ENCODE results near the gene RREB1. TPM values are rescaled to one million over a fixed set of nuclear protein-coding genes. Genes with fewer than 3 reads are reported as not detected.
"Not testable (repeated sequence)": the region's sequence is repeated elsewhere in the genome, so short reads cannot be mapped to it uniquely, and the experiment has no call there.

RREB1 gene
- total and polyA plus RNA-seq, 2 of the 4 experiments (the other 2 are of a cell fraction): 8.4 to 14.5 TPM

DNA sequence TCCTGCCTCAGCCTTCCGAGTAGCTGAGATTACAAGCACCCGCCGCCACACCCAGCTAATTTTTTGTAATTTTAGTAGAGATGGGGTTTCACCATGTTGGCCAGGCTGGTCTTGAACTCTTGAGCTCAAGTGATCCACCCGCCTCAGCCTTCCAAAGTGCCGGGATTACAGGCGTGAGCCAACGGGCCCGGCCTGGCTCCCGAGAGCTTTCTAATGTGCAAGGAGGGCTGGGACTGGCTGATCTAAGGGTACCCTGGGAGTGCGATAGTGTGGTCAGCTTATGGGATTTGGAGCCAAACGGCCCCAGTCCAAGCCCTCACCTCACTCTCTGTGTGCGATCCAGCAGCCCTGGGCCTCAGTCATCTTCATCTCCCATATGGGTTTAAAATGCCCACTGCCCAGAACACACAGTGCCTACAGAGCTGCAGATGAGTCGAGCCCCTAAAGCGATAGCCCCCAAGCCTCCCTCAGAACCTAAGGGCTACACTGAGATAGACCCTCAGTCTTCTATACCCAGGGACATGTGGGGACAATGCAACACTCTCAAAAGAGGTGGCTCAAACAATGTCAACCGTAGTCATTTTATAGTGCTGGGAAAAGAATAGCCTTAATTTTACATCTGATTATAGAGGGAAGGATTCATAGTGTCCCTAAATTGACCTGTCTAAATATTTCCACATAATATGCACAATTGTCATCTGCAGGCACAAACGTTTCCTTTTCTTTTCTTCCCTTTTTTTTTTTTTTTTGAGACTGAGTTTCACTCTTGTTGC, 155.2 kb downstream of the RREB1 start:
- no peak overlapping the region for H2AFZ ChIP-seq (replicated peaks; ENCODE audit: low read length, poor library complexity)
- H2BK120ac ChIP-seq (ENCODE audit: low read depth, low read length): no peak overlapping the region
- H2BK5ac ChIP-seq (ENCODE audit: low read depth, low read length, poor library complexity, severe bottlenecking): no peak overlapping the region
- no peaks in the 10 kb centered on the region for H3K36me3 ChIP-seq (ENCODE audit: control insufficient read depth, insufficient read depth, low read length)
- no peak overlapping the region for H4K5ac ChIP-seq (ENCODE audit: low read depth, low read length)
- H3K4me3 ChIP-seq (ENCODE audit: insufficient read depth, low read depth, low read length): no peak overlapping the region
- no peaks in the 10 kb centered on the region for H3K27me3 ChIP-seq (ENCODE audit: control insufficient read depth, insufficient read depth, low read length)
- intact Hi-C loops (cut with micrococcal nuclease) (loop anchor here (5.0 kb wide), 1 partner anchor 586 kb away; no protein-coding TSS in a partner anchor), in situ Hi-C loops (cut with MboI; ENCODE audit: low sequenced_read_pairs) (no loop called here), dilution Hi-C loops (cut with HindIII; ENCODE audit: low sequenced_read_pairs, unreplicated experiment) (no loop called here)
- H3K9ac ChIP-seq (ENCODE audit: low read depth, low read length): no peak overlapping the region
- ATAC-seq (ENCODE audit: low read depth) (no peak), DNase-seq (no peak)
- H3K18ac ChIP-seq (ENCODE audit: low read depth, low read length): no peak overlapping the region
- ChIA-PET CTCF (no interaction called here), POLR2A (ENCODE audit: unreplicated experiment) (no interaction called here)
- H3K56ac ChIP-seq (ENCODE audit: extremely low read depth, insufficient read depth, low read length): no peak overlapping the region
- H3K4me2 ChIP-seq (ENCODE audit: low read depth, low read length): no peak overlapping the region
- H3K9me3 ChIP-seq (ENCODE audit: control insufficient read depth, insufficient read depth, low read length): peaks cover 5% of the 10 kb centered on the region
- no peak overlapping the region for H2AK9ac ChIP-seq (replicated peaks; ENCODE audit: low read depth, low read length, poor library complexity)
- no peak for TF ChIP-seq CHD1 (IDR thresholded peaks at IDR 0.05; ENCODE audit: low read depth, low read length)
- TF ChIP-seq FOS (IDR thresholded peaks at IDR 0.05; ENCODE audit: low read depth, low read length): no peak
- no peak for TF ChIP-seq POLR2A (IDR thresholded peaks at IDR 0.05; ENCODE audit: low read depth, low read length)
- no peak for TF ChIP-seq RAD21 (IDR thresholded peaks at IDR 0.05; ENCODE audit: low read length)
- no peak overlapping the region for H3K27ac ChIP-seq (ENCODE audit: insufficient read depth, low read length)
- no TSS peak for BruUV-seq (replicated peaks)
- no peak overlapping the region for H2BK15ac ChIP-seq (ENCODE audit: low read depth, low read length)
- no peak overlapping the region for H2AK5ac ChIP-seq (ENCODE audit: low read depth, low read length)
- no peak overlapping the region for H3K14ac ChIP-seq (replicated peaks; ENCODE audit: low read depth, low read length)
- no peak overlapping the region for H3K4ac ChIP-seq (ENCODE audit: low read depth, low read length)
- no peak overlapping the region for H3K23ac ChIP-seq (ENCODE audit: low read depth, low read length)
- peaks cover 16% of the 10 kb centered on the region for H3K9me1 ChIP-seq (ENCODE audit: insufficient read depth, low read length)
- no peaks in the 10 kb centered on the region for H4K20me1 ChIP-seq (ENCODE audit: insufficient read depth, low read length)
- H3K4me1 ChIP-seq (ENCODE audit: control insufficient read depth, insufficient read depth, low read length): peaks cover 7% of the 10 kb centered on the region
- no peak overlapping the region for H4K8ac ChIP-seq (ENCODE audit: low read depth in 2 of 2, low read length in 2 of 2)
- no CpG with 5 or more reads among the region's 16 CpGs for WGBS, 2 experiments (ENCODE audit: extremely low coverage in 2 of 2, insufficient read length in 1 of 2)
- no peak overlapping the region for H4K91ac ChIP-seq (ENCODE audit: insufficient read depth, low read depth, low read length)
- H2BK20ac ChIP-seq (ENCODE audit: low read depth, low read length): no peak overlapping the region
- no peaks in the 10 kb centered on the region for H3K79me1 ChIP-seq (ENCODE audit: low read depth in 1 of 2, low read length in 2 of 2)

DNA sequence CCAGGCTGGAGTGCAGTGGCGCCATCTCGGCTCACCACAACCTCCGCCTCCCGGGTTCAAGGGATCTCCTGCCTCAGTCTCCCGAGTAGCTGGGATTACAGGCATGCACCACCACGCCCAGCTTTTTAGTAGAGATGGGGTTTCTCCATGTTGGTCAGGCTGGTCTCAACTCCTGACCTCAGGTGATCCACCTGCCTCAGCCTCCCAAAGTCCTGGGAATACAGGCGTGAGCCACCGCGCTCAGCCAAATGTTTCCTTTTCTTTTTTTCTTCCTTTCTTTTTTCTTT, 155.7 kb downstream of the RREB1 start:
- H3K23ac ChIP-seq (ENCODE audit: low read depth, low read length); H2AFZ ChIP-seq (replicated peaks; ENCODE audit: low read length, poor library complexity); H3K4me2 ChIP-seq (ENCODE audit: low read depth, low read length); H3K4me3 ChIP-seq (ENCODE audit: insufficient read depth, low read depth, low read length); in situ Hi-C loops (cut with MboI; ENCODE audit: low sequenced_read_pairs); H4K91ac ChIP-seq (ENCODE audit: insufficient read depth, low read depth, low read length); H3K36me3 ChIP-seq (ENCODE audit: control insufficient read depth, insufficient read depth, low read length); H3K27ac ChIP-seq (ENCODE audit: insufficient read depth, low read length); H3K14ac ChIP-seq (replicated peaks; ENCODE audit: low read depth, low read length); CTCF ChIA-PET; H3K27me3 ChIP-seq (ENCODE audit: control insufficient read depth, insufficient read depth, low read length); H3K4ac ChIP-seq (ENCODE audit: low read depth, low read length); H2BK20ac ChIP-seq (ENCODE audit: low read depth, low read length); DNase-seq; H3K9ac ChIP-seq (ENCODE audit: low read depth, low read length); POLR2A ChIA-PET (ENCODE audit: unreplicated experiment); H2BK120ac ChIP-seq (ENCODE audit: low read depth, low read length); H3K18ac ChIP-seq (ENCODE audit: low read depth, low read length); dilution Hi-C loops (cut with HindIII; ENCODE audit: low sequenced_read_pairs, unreplicated experiment); H3K79me1 ChIP-seq (ENCODE audit: low read depth in 1 of 2, low read length in 2 of 2); H2AK9ac ChIP-seq (replicated peaks; ENCODE audit: low read depth, low read length, poor library complexity); H2AK5ac ChIP-seq (ENCODE audit: low read depth, low read length); H3K4me1 ChIP-seq (ENCODE audit: control insufficient read depth, insufficient read depth, low read length); H4K20me1 ChIP-seq (ENCODE audit: insufficient read depth, low read length); H3K56ac ChIP-seq (ENCODE audit: extremely low read depth, insufficient read depth, low read length); ATAC-seq (ENCODE audit: low read depth); BruUV-seq (replicated peaks); H2BK15ac ChIP-seq (ENCODE audit: low read depth, low read length); H4K8ac ChIP-seq (ENCODE audit: low read depth in 2 of 2, low read length in 2 of 2); H4K5ac ChIP-seq (ENCODE audit: low read depth, low read length); H3K9me3 ChIP-seq (ENCODE audit: control insufficient read depth, insufficient read depth, low read length); H2BK5ac ChIP-seq (ENCODE audit: low read depth, low read length, poor library complexity, severe bottlenecking): not testable (repeated sequence)
- intact Hi-C loops (cut with micrococcal nuclease): loop anchor here (5.0 kb wide), 1 partner anchor 586 kb away; no protein-coding TSS in a partner anchor
- H3K9me1 ChIP-seq (ENCODE audit: insufficient read depth, low read length): peaks cover 16% of the 10 kb centered on the region
- WGBS, 2 experiments (ENCODE audit: extremely low coverage in 2 of 2, insufficient read length in 1 of 2): no CpG with 5 or more reads among the region's 9 CpGs
